ENCODE measurements around the gene DEPP1. TPM values are rescaled to one million over a fixed set of nuclear protein-coding genes. Genes with fewer than 3 reads are reported as not detected.

DEPP1 gene
- total RNA-seq, 1 experiment from 2014 or later, result 0.54 TPM

- DNase-seq (ENCODE audit: low spot score), result no peak
- CTCF ChIA-PET, result no interaction called here
- POLR2A ChIA-PET (ENCODE audit: low non-redundant PET), result no interaction called here
- intact Hi-C loops (cut with micrococcal nuclease; ENCODE audit: unreplicated experiment), result no loop called here
- no peaks in the 10 kb centered on the region for H3K27me3 ChIP-seq (replicated peaks; ENCODE audit: insufficient read depth, low read depth, low read length, poor library complexity)
- no peaks in the 10 kb centered on the region for H3K9me3 ChIP-seq (ENCODE audit: low read depth, low read length, poor library complexity, severe bottlenecking)
- H3K36me3 ChIP-seq (ENCODE audit: insufficient read depth, low read length, poor library complexity, severe bottlenecking), result no peaks in the 10 kb centered on the region
- H3K4me1 ChIP-seq (ENCODE audit: insufficient read depth, low read length, poor library complexity, severe bottlenecking), result peaks cover 8% of the 10 kb centered on the region
- no peak for TF ChIP-seq EZH2 (IDR thresholded peaks at IDR 0.05; ENCODE audit: borderline replicate concordance, low read depth, low read length, poor library complexity, severe bottlenecking)
- TF ChIP-seq CTCF (conservative IDR thresholded peaks at IDR 0.05; ENCODE audit: low read depth, low read length), result no peak
- BruUV-seq (replicated peaks), result no TSS peak
- H3K4me3 ChIP-seq (ENCODE audit: low read depth, low read length, poor library complexity, severe bottlenecking), result no peak overlapping the region
- H3K27ac ChIP-seq (ENCODE audit: low read depth, low read length, poor library complexity, severe bottlenecking), result no peak overlapping the region
Observed at GRCh38 chr10:44952779-44953231, 25.8 kb downstream of the DEPP1 start.

- POLR2A ChIA-PET (ENCODE audit: low non-redundant PET), result no interaction called here
- intact Hi-C loops (cut with micrococcal nuclease; ENCODE audit: unreplicated experiment), result no loop called here
- Histone ChIP-seq H3K4me3 (ENCODE audit: low read depth, low read length, poor library complexity, severe bottlenecking) (no peak overlapping the region), H3K36me3 (ENCODE audit: insufficient read depth, low read length, poor library complexity, severe bottlenecking) (no peaks in the 10 kb centered on the region), H3K9me3 (ENCODE audit: low read depth, low read length, poor library complexity, severe bottlenecking) (no peaks in the 10 kb centered on the region), H3K27ac (ENCODE audit: low read depth, low read length, poor library complexity, severe bottlenecking) (no peak overlapping the region), H3K27me3 (replicated peaks; ENCODE audit: insufficient read depth, low read depth, low read length, poor library complexity) (no peaks in the 10 kb centered on the region), H3K4me1 (ENCODE audit: insufficient read depth, low read length, poor library complexity, severe bottlenecking) (peaks cover 8% of the 10 kb centered on the region)
- TF ChIP-seq EZH2 (IDR thresholded peaks at IDR 0.05; ENCODE audit: borderline replicate concordance, low read depth, low read length, poor library complexity, severe bottlenecking) (no peak), CTCF (conservative IDR thresholded peaks at IDR 0.05; ENCODE audit: low read depth, low read length) (no peak)
- CTCF ChIA-PET, result no interaction called here
- DNase-seq (ENCODE audit: low spot score), result no peak
- no TSS peak for BruUV-seq (replicated peaks)
Observed at GRCh38 chr10:44951576-44952226, 26.9 kb downstream of the DEPP1 start.

GRCh38 chr10:44950326-44951225 is 28.0 kb downstream of the DEPP1 start:
- BruUV-seq (replicated peaks), result no TSS peak
- CTCF ChIA-PET, result no interaction called here
- Histone ChIP-seq H3K27ac (ENCODE audit: low read depth, low read length, poor library complexity, severe bottlenecking) (no peak overlapping the region), H3K27me3 (replicated peaks; ENCODE audit: insufficient read depth, low read depth, low read length, poor library complexity) (no peaks in the 10 kb centered on the region), H3K4me1 (ENCODE audit: insufficient read depth, low read length, poor library complexity, severe bottlenecking) (peaks cover 8% of the 10 kb centered on the region), H3K9me3 (ENCODE audit: low read depth, low read length, poor library complexity, severe bottlenecking) (no peaks in the 10 kb centered on the region), H3K36me3 (ENCODE audit: insufficient read depth, low read length, poor library complexity, severe bottlenecking) (no peaks in the 10 kb centered on the region), H3K4me3 (ENCODE audit: low read depth, low read length, poor library complexity, severe bottlenecking) (no peak overlapping the region)
- intact Hi-C loops (cut with micrococcal nuclease; ENCODE audit: unreplicated experiment), result no loop called here
- TF ChIP-seq EZH2 (IDR thresholded peaks at IDR 0.05; ENCODE audit: borderline replicate concordance, low read depth, low read length, poor library complexity, severe bottlenecking) (no peak), CTCF (conservative IDR thresholded peaks at IDR 0.05; ENCODE audit: low read depth, low read length) (no peak)
- DNase-seq (ENCODE audit: low spot score), result no peak
- POLR2A ChIA-PET (ENCODE audit: low non-redundant PET), result no interaction called here

Data from A673 (cell line).